ENCODE data around the gene DNAJB8. TPM values are rescaled to one million over a fixed set of nuclear protein-coding genes. Genes with fewer than 3 reads are reported as not detected.

DNAJB8 gene
- not detected in 2 replicates for total RNA-seq

GRCh38 chr3:128466840-128467541 is at the start of gene DNAJB8:
Gene DNAJB8, minus strand, starts transcription at chr3:128466890. Its CDS starts 3,645 bp downstream, at chr3:128463245.

GRCh38 chr3:128492671-128493569 is 26.2 kb upstream of the DNAJB8 start, which contains the start of gene GATA2:
Gene GATA2, minus strand, starts transcription at chr3:128493201. Its CDS starts 6,170 bp downstream, at chr3:128487031.

Other genes with a start within 250 kb of the DNAJB8 start
- gene GATA2, start 26.3 kb upstream of the DNAJB8 start, total RNA-seq: 30.1 and 51.0 TPM in 2 replicates
- gene RPN1, start 183.9 kb upstream of the DNAJB8 start, total RNA-seq: 415 and 485 TPM in 2 replicates